Measurements from ENCODE around the gene GRIN2A. TPM values are rescaled to one million over a fixed set of nuclear protein-coding genes. Genes with fewer than 3 reads are reported as not detected.

Gene GRIN2A
- total RNA-seq, 4 donors from 2014 or later = 0.35 to 7.4 (median 1.5) TPM

DNA sequence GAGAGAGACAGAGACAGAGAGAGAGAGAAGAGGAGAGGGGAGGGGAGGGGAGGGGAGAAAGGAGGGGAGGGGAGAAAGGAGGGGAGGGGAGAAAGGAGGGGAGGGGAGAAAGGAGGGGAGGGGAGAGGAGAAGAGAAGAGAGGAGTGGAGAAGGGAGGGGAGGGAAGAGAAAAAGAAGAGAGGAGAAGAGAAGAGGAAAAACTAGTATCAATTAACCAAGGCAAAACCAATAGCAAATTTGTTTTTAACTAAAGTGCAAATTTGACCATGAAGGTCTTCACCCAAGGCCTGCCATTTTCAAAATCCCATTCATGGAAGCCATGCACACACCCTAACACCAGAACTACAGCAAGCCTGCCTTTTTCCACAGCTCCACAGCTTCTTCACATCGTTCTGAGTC lies 16.6 kb downstream of the GRIN2A start:
- no peaks in the 10 kb centered on the region for H3K27me3 ChIP-seq
- H3K4me3 ChIP-seq = no peak overlapping the region
- TF ChIP-seq POLR2A (IDR thresholded peaks at IDR 0.05) = no peak
- TF ChIP-seq, protein P1, sequence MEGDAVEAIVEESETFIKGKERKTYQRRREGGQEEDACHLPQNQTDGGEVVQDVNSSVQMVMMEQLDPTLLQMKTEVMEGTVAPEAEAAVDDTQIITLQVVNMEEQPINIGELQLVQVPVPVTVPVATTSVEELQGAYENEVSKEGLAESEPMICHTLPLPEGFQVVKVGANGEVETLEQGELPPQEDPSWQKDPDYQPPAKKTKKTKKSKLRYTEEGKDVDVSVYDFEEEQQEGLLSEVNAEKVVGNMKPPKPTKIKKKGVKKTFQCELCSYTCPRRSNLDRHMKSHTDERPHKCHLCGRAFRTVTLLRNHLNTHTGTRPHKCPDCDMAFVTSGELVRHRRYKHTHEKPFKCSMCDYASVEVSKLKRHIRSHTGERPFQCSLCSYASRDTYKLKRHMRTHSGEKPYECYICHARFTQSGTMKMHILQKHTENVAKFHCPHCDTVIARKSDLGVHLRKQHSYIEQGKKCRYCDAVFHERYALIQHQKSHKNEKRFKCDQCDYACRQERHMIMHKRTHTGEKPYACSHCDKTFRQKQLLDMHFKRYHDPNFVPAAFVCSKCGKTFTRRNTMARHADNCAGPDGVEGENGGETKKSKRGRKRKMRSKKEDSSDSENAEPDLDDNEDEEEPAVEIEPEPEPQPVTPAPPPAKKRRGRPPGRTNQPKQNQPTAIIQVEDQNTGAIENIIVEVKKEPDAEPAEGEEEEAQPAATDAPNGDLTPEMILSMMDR (IDR thresholded peaks at IDR 0.05) = no peak
- no peaks in the 10 kb centered on the region for H3K9me3 ChIP-seq
- H3K36me3 ChIP-seq = no peaks in the 10 kb centered on the region
- no peaks in the 10 kb centered on the region for H3K4me1 ChIP-seq
- H3K27ac ChIP-seq = no peak overlapping the region
- no peak for DNase-seq

DNA sequence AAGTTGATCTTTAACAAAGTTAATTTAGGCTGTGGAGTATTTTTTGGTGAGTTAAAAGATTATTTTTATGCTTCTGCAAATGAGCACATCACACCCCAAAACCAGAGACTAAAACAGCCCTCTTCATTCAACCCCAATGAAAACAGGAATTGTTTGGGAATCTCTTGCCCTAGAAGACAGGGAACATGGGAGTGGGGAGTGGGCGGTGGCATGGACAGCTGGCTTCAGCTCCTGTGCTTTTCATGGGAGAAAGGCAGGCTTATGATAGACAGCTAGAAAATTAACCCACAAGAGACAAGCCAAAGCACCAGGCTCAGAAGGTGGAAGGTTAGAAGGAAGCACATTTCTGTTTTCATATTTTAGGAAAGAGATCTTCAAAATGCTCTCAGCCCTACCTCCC lies 19.2 kb downstream of the GRIN2A start:
- no peak overlapping the region for H3K4me3 ChIP-seq
- no peak for DNase-seq
- no peak overlapping the region for H3K27ac ChIP-seq
- TF ChIP-seq, protein P1 (IDR thresholded peaks at IDR 0.05) = no peak
- no peak for TF ChIP-seq POLR2A (IDR thresholded peaks at IDR 0.05)
- H3K4me1 ChIP-seq = no peaks in the 10 kb centered on the region
- H3K27me3 ChIP-seq = no peaks in the 10 kb centered on the region
- H3K9me3 ChIP-seq = no peaks in the 10 kb centered on the region
- H3K36me3 ChIP-seq = no peaks in the 10 kb centered on the region

DNA sequence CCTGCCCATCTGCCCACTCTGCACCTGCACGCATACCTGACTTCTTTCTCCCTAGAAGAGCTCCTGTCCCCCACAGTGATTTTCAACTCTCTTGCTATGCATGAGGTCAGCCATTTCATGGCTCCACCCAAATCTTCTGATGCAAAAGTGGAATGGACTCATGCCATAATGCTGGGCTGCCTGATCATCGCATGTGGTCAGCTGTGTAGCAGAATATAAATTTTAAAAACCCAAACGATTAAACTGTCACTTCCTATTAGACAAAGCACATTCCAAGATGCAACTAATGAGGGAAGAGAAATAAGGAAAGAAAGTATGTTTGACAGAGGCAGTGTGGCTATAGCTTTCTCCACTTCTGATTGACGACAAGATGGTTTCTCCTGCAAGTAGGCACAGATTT lies 26.1 kb downstream of the GRIN2A start:
- H3K27me3 ChIP-seq = no peaks in the 10 kb centered on the region
- no peak for TF ChIP-seq POLR2A (IDR thresholded peaks at IDR 0.05)
- TF ChIP-seq, protein P1 (IDR thresholded peaks at IDR 0.05) = no peak
- no peaks in the 10 kb centered on the region for H3K36me3 ChIP-seq
- H3K9me3 ChIP-seq = no peaks in the 10 kb centered on the region
- H3K27ac ChIP-seq = no peak overlapping the region
- no peak overlapping the region for H3K4me3 ChIP-seq
- H3K4me1 ChIP-seq = no peaks in the 10 kb centered on the region
- no peak for DNase-seq

DNA sequence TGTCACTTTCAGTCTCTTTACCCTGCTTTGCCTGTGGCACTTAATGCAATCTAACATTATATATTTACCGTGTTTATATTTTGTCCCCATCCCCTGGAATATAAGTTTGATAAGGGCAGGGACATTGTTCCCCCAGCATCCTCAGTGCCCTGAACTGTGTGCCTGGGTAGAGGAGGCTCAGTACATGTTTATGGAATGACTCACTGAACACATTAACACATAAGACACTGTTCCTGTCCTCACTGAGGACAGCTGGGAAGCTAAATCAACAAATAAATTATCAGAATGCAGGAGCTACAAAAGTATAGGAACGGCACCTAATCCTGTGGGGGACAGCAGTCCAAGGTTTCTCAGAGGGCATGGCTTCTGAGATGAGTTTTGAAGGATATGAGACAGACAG lies 27.8 kb downstream of the GRIN2A start:
- H3K4me1 ChIP-seq = no peaks in the 10 kb centered on the region
- no peaks in the 10 kb centered on the region for H3K27me3 ChIP-seq
- H3K4me3 ChIP-seq = no peak overlapping the region
- H3K9me3 ChIP-seq = no peaks in the 10 kb centered on the region
- TF ChIP-seq POLR2A (IDR thresholded peaks at IDR 0.05) = no peak
- TF ChIP-seq, protein P1 (IDR thresholded peaks at IDR 0.05) = no peak
- no peak overlapping the region for H3K27ac ChIP-seq
- H3K36me3 ChIP-seq = no peaks in the 10 kb centered on the region
- DNase-seq = no peak

DNA sequence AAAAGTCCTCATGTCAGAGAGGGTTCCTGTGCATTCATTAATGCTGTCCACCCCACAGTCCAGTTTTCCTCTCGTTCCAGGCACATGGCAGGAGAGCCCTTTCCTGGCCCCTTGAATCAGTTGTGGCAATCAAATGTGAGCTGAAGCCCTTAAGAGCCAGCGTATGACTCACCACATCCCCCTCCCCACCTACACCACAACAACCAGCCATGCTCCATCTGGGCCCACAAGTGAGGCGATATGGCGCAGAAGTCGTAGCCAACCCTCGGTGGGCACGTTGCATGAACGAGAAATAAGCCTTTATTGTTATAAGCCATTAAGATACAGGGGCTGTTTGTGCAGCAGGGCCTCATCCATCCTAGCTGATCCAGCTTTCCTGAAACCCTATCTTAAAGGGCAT lies 28.2 kb downstream of the GRIN2A start:
- TF ChIP-seq POLR2A (IDR thresholded peaks at IDR 0.05) = no peak
- TF ChIP-seq, protein P1 (IDR thresholded peaks at IDR 0.05) = no peak
- H3K9me3 ChIP-seq = no peaks in the 10 kb centered on the region
- no peak overlapping the region for H3K4me3 ChIP-seq
- DNase-seq = no peak
- H3K4me1 ChIP-seq = no peaks in the 10 kb centered on the region
- H3K27ac ChIP-seq = no peak overlapping the region
- H3K27me3 ChIP-seq = no peaks in the 10 kb centered on the region
- H3K36me3 ChIP-seq = no peaks in the 10 kb centered on the region

DNA sequence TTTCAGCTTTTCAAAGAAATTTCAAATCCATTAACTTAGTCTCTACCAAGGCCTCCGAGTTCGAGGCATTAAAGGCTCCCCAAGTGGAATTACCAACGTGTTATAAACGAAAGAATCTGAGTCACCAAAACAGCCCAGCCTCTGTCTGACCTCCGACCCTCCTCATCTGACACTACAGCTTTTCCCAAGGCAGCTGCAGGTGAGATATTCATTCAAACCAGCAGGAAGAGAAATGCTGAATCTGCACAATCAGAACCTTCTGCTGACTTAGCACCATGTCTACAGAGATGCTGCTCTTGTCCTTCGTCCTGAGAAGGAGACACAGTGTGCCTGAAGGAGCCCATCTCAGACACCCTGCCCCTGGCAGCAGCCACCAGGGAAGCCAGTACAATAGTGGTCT lies 30.5 kb downstream of the GRIN2A start:
- Histone ChIP-seq H3K27ac (no peak overlapping the region), H3K4me1 (no peaks in the 10 kb centered on the region), H3K36me3 (no peaks in the 10 kb centered on the region), H3K27me3 (no peaks in the 10 kb centered on the region), H3K4me3 (no peak overlapping the region), H3K9me3 (no peaks in the 10 kb centered on the region)
- DNase-seq = no peak
- TF ChIP-seq, protein P1 (IDR thresholded peaks at IDR 0.05) = no peak
- no peak for TF ChIP-seq POLR2A (IDR thresholded peaks at IDR 0.05)

Data from Peyer's patch (tissue), 4 donors.